Stromal cell of bone marrow (primary cell): ENCODE results near the gene NCBP3.
"Not testable (repeated sequence)": the region's sequence is repeated elsewhere in the genome, so short reads cannot be mapped to it uniquely, and the experiment has no call there.

Source experiments
- DNase-seq: peaks from one replicate; pipeline ENCODE4 v3.0.0-alpha.2; 2012; ENCODE audit warnings: low read depth

Gene NCBP3

GRCh38 chr17:3810019-3810418, 36.0 kb downstream of the NCBP3 start:
- DNase-seq: no peak

- DNase-seq: no peak
These were observed 36.9 kb downstream of the NCBP3 start for GRCh38 chr17:3809135-3809534.

GRCh38 chr17:3808701-3809100, 37.3 kb downstream of the NCBP3 start:
- DNase-seq: no peak

- no peak for DNase-seq
These were observed 40.5 kb downstream of the NCBP3 start for GRCh38 chr17:3805581-3805980.

- no peak for DNase-seq
These were observed 41.5 kb downstream of the NCBP3 start for GRCh38 chr17:3804503-3804931.

GRCh38 chr17:3803308-3803640, 42.8 kb downstream of the NCBP3 start:
- no peak for DNase-seq

- DNase-seq: peak; percentile 86
These were observed 43.4 kb downstream of the NCBP3 start for GRCh38 chr17:3802461-3803307.

GRCh38 chr17:3801792-3802191, 44.3 kb downstream of the NCBP3 start:
- DNase-seq: no peak

- DNase-seq: no peak
These were observed 44.7 kb downstream of the NCBP3 start for GRCh38 chr17:3801347-3801746.

- DNase-seq: no peak
These were observed 45.4 kb downstream of the NCBP3 start, which contains the start of gene ITGAE for GRCh38 chr17:3800362-3801271. Gene ITGAE, minus strand, starts transcription at chr17:3801188. Its CDS starts 44 bp downstream, at chr17:3801144.

GRCh38 chr17:3799181-3799945, 46.7 kb downstream of the NCBP3 start:
- DNase-seq: no peak

GRCh38 chr17:3798273-3799180, 47.5 kb downstream of the NCBP3 start:
- DNase-seq: no peak

- DNase-seq: no peak
These were observed 49.2 kb downstream of the NCBP3 start for GRCh38 chr17:3796822-3797170.

- DNase-seq: no peak
These were observed 49.8 kb downstream of the NCBP3 start for GRCh38 chr17:3796110-3796821.

GRCh38 chr17:3795390-3796102, 50.5 kb downstream of the NCBP3 start:
- DNase-seq: no peak

- no peak for DNase-seq
These were observed 51.3 kb downstream of the NCBP3 start for GRCh38 chr17:3794557-3795389.

GRCh38 chr17:3794152-3794551, 51.9 kb downstream of the NCBP3 start:
- DNase-seq: not testable (repeated sequence)

GRCh38 chr17:3793258-3793657, 52.8 kb downstream of the NCBP3 start:
- not testable (repeated sequence) for DNase-seq

GRCh38 chr17:3792481-3792880, 53.6 kb downstream of the NCBP3 start:
- DNase-seq: no peak
